Pancreas (tissue), 10 donors: Measurements from ENCODE around the gene DRAP1. TPM values are rescaled to one million over a fixed set of nuclear protein-coding genes. Genes with fewer than 3 reads are reported as not detected.
A peak's percentile ranks its signal among the peaks of the same experiment; 100 is the strongest.

Experiments
- ATAC-seq, 4 donors: fragments of 200-7000 bp; cut with Tn5 transposase; one replicate each; pipeline versions ENCODE4 v1.8.0 to v1.9.1; 2020; ENCODE audit warnings: mild to moderate bottlenecking in 4 of 4, moderate library complexity in 4 of 4
- DNase-seq, 6 donors: peaks; one replicate each; pipeline ENCODE4 v3.0.0-alpha.2; 2020
- FAIRE-seq: peaks from 2 replicates; lab custom pipeline; 2012; peaks lifted over from hg19 to GRCh38; lab: Jason Lieb, UNC
- H3K27ac ChIP-seq, 4 donors: fragments of 200-600 bp; sonication (generic); 1 replicate in 3 of 4; 2 replicates in 1 of 4; pipeline versions ENCODE4 v1.5.0 to v1.8.0; 2020
- H3K27me3 ChIP-seq, 4 donors: fragments of 200-600 bp; one replicate each; pipeline ENCODE4 v1.8.0; 2021
- H3K36me3 ChIP-seq, 3 donors: fragments of 200-600 bp; sonication (generic) in 1 of 3; one replicate each; pipeline versions ENCODE4 v1.5.0 to v1.8.0; 2020 to 2021
- H3K4me1 ChIP-seq, 3 donors: fragments of 200-600 bp; one replicate each; pipeline ENCODE4 v1.8.0; 2021
- H3K4me3 ChIP-seq, 4 donors: fragments of 200-600 bp; sonication (generic) in 2 of 4; one replicate each; pipeline versions ENCODE4 v1.5.0 to v1.8.0; 2020 to 2021
- H3K9me3 ChIP-seq, 4 donors: fragments of 200-600 bp; one replicate each; pipeline ENCODE4 v1.8.0; 2021
- WGBS, 2 donors: extraction: QIAGEN DNeasy Blood & Tissue Kit; methylation state at CpG; one replicate each; pipeline ENCODE4 v1.1.7; 2013; 5-methylcytosine and 5-hydroxymethylcytosine counted together
- intact Hi-C, 3 donors: fragments of 100-400 bp; cut with DNase I; formaldehyde crosslinking; loops; one replicate each; pipeline versions ENCODE4 v1.11.1 to v1.14.2; 2022
- polyA plus RNA-seq, 2 donors: library from polyadenylated mRNA; stranded (reverse); fragments of 200-250 nt; gene quantifications; one replicate each; pipeline ENCODE4 v1.2.3, GENCODE V29; 2013
- total RNA-seq, 6 donors: library from RNA; stranded (reverse); fragmentation: NEBNext Ultra II Directional in 4 of 6; extraction: Animal tissue kit (Norgen Biotek cat#: 25700) in 4 of 6; gene quantifications; one replicate each; pipeline versions ENCODE4 v1.2.1 to v1.2.4, GENCODE V29; 2021 to 2023
- TF ChIP-seq, protein P1 (sequence below), 4 donors: fragments of 200-600 bp; sonication (generic) in 3 of 4; IDR thresholded peaks; one replicate each; pipeline versions ENCODE4 v1.5.0 to v1.8.0; 2021; ENCODE audit warnings: antibody characterized with exemption in 4 of 4
- donor health status: healthy with polysubstance abuse.
- donor health status: DM: no; HTN: no; CAD: no; lungs with moderate emphysema.
- donor health status: DM: no; HTN: no; CAD: no.
- donor health status: control.
- donor health status: control.
- donor health status: Bipolar disorder and iron deficiency.
- donor health status: DM: yes; HTN: yes; CAD: no.
- donor health status: DM: no; HTN: no; CAD: no.
- donor health status: DM: no; HTN: no; CAD: no.
- donor health status: DM: yes; HTN: yes; CAD: no.

Gene DRAP1
- total and polyA plus RNA-seq, 8 donors, result 20.4 to 58.8 (median 27.2) TPM

DNA sequence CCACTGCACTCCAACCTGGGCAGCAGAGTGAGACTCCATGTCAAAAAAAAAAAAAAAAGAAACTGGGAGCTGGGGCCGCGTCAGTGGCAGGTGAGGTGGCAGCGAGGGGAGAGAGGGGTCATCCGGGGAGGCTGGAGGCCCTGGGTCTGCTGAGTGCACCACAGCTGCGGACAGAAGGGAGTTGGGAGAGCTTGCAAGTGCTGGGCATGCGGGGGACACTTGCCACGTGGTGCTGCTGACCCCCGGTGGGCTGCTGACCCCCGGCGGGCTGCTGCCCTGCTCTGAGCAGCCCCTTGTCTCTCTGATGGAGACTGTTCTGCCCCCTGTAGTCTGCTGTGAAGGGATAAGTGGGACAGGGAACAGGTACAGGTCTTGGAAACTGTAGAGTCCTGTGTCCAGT lies 2.6 kb downstream of the DRAP1 start:
- DNase-seq (no peak), ATAC-seq (no peak), FAIRE-seq (no peak)
- H3K36me3 ChIP-seq, result no peaks in the 10 kb centered on the region
- H3K4me3 ChIP-seq, result no peak overlapping the region
- H3K4me1 ChIP-seq, result peaks cover 0 to 17% (median 12%) of the 10 kb centered on the region in 3 donors
- H3K27me3 ChIP-seq, result no peaks in the 10 kb centered on the region
- 90 to 95% methylated on average over 10 of the region's 10 CpGs for WGBS, 2 donors
- TF ChIP-seq, protein P1, sequence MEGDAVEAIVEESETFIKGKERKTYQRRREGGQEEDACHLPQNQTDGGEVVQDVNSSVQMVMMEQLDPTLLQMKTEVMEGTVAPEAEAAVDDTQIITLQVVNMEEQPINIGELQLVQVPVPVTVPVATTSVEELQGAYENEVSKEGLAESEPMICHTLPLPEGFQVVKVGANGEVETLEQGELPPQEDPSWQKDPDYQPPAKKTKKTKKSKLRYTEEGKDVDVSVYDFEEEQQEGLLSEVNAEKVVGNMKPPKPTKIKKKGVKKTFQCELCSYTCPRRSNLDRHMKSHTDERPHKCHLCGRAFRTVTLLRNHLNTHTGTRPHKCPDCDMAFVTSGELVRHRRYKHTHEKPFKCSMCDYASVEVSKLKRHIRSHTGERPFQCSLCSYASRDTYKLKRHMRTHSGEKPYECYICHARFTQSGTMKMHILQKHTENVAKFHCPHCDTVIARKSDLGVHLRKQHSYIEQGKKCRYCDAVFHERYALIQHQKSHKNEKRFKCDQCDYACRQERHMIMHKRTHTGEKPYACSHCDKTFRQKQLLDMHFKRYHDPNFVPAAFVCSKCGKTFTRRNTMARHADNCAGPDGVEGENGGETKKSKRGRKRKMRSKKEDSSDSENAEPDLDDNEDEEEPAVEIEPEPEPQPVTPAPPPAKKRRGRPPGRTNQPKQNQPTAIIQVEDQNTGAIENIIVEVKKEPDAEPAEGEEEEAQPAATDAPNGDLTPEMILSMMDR (IDR thresholded peaks at IDR 0.05), result no peak
- no peaks in the 10 kb centered on the region for H3K9me3 ChIP-seq
- no peak overlapping the region for H3K27ac ChIP-seq
- intact Hi-C loops, result no loop called here

DNA sequence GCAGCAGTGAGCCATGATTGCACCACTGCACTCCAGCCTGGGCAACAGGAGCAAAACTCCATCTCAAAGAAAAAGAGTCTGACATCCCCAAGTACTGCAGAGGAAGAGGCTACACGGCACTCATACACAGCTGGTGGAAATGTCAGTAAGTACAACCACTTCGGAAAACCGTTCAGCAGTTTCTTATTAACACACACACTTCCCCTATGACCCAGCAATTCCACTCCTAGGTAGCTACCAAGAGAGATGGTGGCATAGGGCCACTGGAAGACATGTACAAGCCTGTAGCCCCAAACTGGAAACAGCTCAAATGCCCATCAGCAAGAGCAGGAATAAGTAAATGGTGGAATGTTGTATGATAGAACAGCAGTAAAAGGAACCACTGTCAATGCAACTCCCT lies 3.3 kb downstream of the DRAP1 start:
- FAIRE-seq (no peak), DNase-seq (no peak), ATAC-seq (no peak)
- Histone ChIP-seq H3K4me3 (no peak overlapping the region), H3K36me3 (no peaks in the 10 kb centered on the region), H3K27me3 (no peaks in the 10 kb centered on the region), H3K4me1 (peaks cover 0 to 11% (median 10%) of the 10 kb centered on the region in 3 donors), H3K27ac (no peak overlapping the region), H3K9me3 (no peaks in the 10 kb centered on the region)
- intact Hi-C loops, result no loop called here
- TF ChIP-seq, protein P1 (IDR thresholded peaks at IDR 0.05), result no peak
- WGBS, 2 donors, result 89% methylated on average over 3 of the region's 3 CpGs

DNA sequence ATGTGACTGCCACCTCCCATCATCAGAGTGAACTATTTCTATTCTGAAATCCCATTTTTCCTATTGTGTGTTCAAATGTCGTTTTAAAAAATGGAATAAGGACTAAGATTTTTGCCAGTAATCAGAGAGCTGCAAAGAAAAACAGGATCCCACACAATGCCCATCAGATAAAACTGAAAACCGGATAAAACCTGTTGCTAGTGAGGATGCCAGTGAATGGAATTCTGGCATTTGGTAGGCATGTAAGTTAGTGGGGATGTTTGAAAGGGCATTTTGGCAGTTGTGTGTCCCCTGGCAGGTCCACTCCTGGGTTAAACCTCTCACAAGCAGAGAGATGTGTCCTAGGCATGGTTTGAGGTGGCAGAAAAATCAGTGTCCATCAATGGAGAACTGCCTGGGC lies 6.2 kb downstream of the DRAP1 start:
- no peak overlapping the region for H3K27ac ChIP-seq
- H3K9me3 ChIP-seq, result no peaks in the 10 kb centered on the region
- WGBS, 2 donors, result 26 to 36% methylated on average over 2 of the region's 2 CpGs
- TF ChIP-seq, protein P1 (IDR thresholded peaks at IDR 0.05), result no peak
- no peaks in the 10 kb centered on the region for H3K36me3 ChIP-seq
- H3K4me1 ChIP-seq, result peaks cover 0 to 5% (median 3%) of the 10 kb centered on the region in 3 donors
- H3K4me3 ChIP-seq, result no peak overlapping the region
- DNase-seq, result no peak
- FAIRE-seq, result no peak
- no peaks in the 10 kb centered on the region for H3K27me3 ChIP-seq
- intact Hi-C loops, result no loop called here
- no peak for ATAC-seq

DNA sequence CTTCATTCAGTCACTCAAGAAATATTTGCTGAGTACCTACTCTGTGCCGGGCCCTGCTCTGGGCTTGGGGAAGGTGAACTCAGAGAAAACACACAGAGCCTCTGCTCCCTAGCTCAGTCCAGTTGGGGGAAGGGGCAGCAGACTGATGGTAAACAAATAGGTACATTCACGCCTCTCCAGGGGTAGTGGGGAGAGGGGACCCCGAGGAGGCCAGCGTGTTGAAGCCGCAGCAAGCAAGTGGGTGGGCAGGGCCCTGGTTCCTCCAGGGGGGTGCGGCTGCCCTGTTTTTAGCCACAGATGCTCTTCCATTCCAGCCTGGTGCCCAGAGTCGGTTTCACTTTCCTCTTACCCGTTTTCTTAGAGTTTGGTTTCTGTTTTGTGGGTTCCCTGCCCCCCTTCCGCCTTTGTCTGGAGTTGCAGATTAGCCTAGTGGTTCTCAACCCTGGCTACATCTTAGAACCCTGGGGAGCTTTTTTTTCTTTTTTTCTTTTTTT lies 8.7 kb downstream of the DRAP1 start:
- TF ChIP-seq, protein P1 (IDR thresholded peaks at IDR 0.05), result no peak
- no peak for DNase-seq
- FAIRE-seq, result no peak
- Histone ChIP-seq H3K27ac (no peak overlapping the region), H3K36me3 (no peaks in the 10 kb centered on the region), H3K4me3 (no peak overlapping the region), H3K27me3 (no peaks in the 10 kb centered on the region), H3K9me3 (no peaks in the 10 kb centered on the region), H3K4me1 (no peaks in the 10 kb centered on the region)
- intact Hi-C loops, result no loop called here
- WGBS, 2 donors, result 53 to 60% methylated on average over 9 of the region's 9 CpGs
- peak in 2 of 4 donors; percentile 58 to 69 for ATAC-seq

DNA sequence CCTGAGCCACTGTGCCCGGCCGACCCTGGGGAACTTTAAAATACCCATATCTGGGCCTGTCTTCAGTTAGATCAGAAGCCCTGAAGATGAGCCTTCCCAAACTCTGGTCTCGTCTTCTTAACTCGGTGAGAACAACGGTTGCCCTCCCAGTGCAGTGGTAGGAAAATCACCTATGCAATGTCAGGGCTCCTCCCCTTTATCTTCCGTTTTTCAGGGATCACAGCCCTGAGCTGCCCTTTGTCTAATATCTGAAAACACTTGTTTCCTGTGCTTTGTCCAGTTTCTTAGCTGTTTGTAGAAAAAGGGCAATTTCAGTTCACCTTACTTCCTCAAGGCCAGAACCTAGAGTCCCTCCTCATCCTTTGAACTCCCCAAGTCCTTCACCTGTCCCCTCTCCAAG lies 9.4 kb downstream of the DRAP1 start:
- 59 to 71% methylated on average over 6 of the region's 6 CpGs for WGBS, 2 donors
- FAIRE-seq, result no peak
- no peak for DNase-seq
- Histone ChIP-seq H3K27ac (no peak overlapping the region), H3K36me3 (no peaks in the 10 kb centered on the region), H3K9me3 (no peaks in the 10 kb centered on the region), H3K4me1 (no peaks in the 10 kb centered on the region), H3K4me3 (no peak overlapping the region), H3K27me3 (no peaks in the 10 kb centered on the region)
- intact Hi-C loops, result no loop called here
- TF ChIP-seq, protein P1 (IDR thresholded peaks at IDR 0.05), result no peak
- no peak for ATAC-seq
